HG02642 (cell line): ENCODE measurements around the gene CFAP54.

Source experiments
- ATAC-seq: cut with Tn5 transposase; IDR thresholded peaks from one replicate; pipeline ENCODE4 v1.9.1; 2021; ENCODE audit warnings: mild to moderate bottlenecking; ENCODE audit not compliant: unreplicated experiment, poor library complexity

Gene CFAP54

DNA sequence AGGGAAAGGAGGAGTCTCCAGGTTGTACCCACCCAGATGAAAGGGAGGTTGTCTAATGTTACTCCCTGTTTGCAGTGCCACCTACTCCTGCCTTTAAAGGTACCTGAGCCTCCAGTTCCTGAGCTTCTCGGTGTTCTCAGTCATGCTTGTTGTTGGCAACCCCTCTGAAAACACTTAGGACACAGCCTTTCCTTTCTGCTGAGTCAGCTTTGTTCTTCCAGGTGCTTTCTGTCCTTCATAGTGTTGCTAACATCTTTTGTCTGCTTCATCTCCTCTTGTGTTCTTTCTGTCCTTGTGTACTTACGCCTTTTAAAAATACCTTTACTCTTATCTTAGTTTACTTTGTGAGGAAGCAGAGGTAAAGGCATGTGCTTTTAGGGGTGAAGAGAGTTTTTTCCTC lies 320.7 kb downstream of the CFAP54 start:
- no peak for ATAC-seq

- no peak for ATAC-seq
Measured at GRCh38 chr12:96810477-96810876, 321.1 kb downstream of the CFAP54 start.

GRCh38 chr12:96811083-96811482 lies 321.7 kb downstream of the CFAP54 start:
- no peak for ATAC-seq

DNA sequence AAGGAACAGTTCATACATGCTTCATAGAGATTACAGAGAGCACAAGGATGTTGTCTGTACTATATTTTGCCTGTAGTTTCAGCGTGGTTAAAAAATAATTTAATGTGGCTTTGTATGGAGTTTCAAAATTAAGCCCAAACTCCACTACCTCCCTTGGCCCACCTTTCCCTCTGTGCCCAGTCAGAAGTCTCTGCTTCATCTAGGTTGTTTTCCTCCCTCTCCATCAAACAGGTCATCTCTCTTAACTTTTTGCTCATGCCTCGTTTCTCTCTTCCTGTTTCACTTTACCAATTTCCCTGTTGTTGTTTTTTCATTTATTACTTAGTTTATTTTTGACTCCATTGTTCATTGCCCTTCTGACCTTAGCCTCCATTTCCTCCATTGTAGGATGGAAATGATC lies 322.8 kb downstream of the CFAP54 start:
- no peak for ATAC-seq

DNA sequence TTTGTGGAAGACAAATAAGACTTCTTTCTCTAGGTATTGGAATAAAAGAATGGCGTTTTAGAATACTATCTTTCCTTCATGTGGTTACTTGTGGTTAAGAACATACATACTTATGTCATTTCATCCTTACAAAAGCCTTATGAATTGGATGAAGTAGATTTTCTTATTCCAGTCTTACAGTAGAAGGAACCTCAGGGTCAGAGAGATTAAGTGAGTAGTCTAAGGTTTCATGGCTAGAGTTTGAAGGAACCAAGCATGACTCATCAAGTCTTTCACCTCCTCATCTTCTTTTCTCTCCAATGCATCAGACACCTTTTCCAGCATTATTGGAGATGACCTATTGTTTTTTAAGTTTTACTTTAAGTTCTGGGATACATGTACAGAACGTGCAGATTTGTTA lies 324.8 kb downstream of the CFAP54 start:
- ATAC-seq: no peak

DNA sequence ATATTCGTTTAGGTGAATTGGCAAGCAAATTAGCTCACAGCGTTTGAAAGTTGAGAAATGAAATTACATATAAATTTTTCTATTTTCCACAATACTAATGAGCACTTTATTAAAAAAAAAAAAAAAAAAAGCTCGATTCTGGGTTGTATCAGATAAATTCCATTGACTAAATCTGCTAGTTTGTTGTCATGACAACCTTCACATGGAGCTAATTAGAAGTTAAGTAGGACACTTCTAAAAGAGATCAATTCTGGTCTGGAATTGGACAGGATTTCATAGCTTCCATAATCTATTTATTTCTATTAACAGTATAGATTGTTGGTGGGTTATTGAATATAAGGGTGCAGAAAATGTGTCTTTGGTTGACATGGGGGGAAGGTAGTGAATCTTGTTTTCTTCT lies 332.2 kb downstream of the CFAP54 start:
- no peak for ATAC-seq

DNA sequence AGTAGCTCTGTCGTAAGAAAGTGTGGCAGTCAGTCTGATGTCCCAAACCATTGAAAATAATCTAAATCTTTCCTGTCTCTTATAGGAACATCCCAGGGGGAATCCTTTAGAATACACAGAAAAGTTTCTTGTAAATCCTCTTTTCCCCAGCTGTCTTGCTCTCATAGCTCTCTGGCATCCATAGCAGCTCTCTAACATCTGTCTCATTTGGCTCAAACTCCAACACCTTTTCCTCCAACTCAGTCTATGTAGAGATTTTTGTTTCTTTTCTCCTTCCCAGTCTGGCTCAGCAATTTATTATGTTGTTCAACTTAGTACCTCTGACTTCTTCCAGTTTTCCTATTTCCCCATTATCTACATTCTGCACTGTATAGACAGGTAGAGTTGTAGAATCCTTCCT lies 333.3 kb downstream of the CFAP54 start:
- ATAC-seq: no peak

- ATAC-seq: no peak
Measured at GRCh38 chr12:96824074-96824837, 334.9 kb downstream of the CFAP54 start.

GRCh38 chr12:96824838-96825236 lies 335.5 kb downstream of the CFAP54 start:
- no peak for ATAC-seq

DNA sequence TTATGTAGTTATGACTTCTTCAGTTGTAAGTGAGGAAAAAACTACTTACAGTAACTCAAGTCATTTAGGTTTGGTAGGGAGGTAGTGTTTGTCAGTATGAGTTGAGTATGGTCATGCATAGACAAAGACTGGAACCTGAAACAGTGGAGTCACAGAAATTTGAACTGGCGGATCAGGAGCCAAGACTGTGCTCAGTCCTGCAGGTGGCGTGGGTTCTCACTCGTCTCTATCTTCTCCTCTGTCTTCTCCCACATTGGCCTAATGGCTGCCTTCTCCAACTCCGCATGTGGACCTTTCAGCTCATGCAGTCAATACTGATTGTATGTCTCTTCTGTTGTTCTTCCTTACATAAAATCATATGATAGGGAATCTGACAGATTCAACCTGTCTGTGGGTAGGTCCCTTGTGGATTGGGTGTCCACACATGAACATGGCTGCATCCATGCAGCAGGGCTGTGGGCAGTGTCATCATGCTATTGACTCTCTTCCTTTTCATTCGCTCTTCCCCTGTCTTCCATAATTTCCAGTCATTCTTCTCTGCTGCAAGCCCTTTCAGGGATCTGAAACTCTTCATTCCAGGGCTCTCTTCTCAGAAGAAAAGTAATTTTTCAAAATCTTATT lies 338.9 kb downstream of the CFAP54 start:
- ATAC-seq: no peak

GRCh38 chr12:96829354-96829753 lies 340.0 kb downstream of the CFAP54 start:
- ATAC-seq: no peak

GRCh38 chr12:96831346-96831745 lies 342.0 kb downstream of the CFAP54 start:
- ATAC-seq: no peak

GRCh38 chr12:96846293-96846692 lies 356.9 kb downstream of the CFAP54 start:
- ATAC-seq: no peak

- ATAC-seq: no peak
Measured at GRCh38 chr12:96850676-96851075, 361.3 kb downstream of the CFAP54 start.

- ATAC-seq: no peak
Measured at GRCh38 chr12:96858162-96858561, 368.8 kb downstream of the CFAP54 start.

GRCh38 chr12:96861656-96862055 lies 372.3 kb downstream of the CFAP54 start:
- ATAC-seq: no peak

DNA sequence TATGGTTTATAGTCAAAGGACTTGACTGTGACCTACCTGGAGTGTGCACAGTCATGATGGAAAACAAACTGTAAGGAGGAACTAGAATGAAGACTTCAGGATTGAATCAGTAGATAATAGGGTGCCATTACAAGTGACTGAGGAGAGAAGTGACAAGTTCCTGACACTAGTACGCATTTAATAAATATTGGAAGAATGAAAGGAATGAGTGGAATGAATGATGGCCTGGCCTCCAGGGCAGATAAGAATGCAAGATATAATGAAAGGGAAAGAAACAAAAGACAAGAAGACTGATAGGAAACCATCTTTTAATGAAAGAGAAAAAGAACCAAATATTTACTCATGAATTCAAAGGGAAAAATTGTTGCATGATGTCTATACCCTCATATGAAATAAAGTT lies 372.9 kb downstream of the CFAP54 start:
- no peak for ATAC-seq

DNA sequence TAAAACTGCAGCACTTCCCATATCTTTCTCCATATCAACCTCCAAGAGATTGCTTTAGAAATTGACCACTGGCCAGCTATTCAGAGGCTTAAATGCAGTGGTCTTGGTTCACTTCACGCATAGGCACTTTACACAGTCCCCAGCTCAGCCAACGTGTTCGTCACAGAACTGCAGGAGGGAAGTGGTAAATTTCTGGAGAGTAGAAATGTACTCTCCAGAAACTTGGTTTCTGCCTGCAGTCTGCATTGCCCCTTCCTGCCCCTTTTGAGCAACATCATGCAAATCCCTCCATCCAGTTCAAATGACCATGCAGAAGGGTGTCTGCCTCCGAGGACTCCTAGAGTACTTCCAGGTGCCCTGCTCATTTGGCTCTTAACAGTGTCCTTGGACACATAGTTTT lies 375.0 kb downstream of the CFAP54 start:
- no peak for ATAC-seq

DNA sequence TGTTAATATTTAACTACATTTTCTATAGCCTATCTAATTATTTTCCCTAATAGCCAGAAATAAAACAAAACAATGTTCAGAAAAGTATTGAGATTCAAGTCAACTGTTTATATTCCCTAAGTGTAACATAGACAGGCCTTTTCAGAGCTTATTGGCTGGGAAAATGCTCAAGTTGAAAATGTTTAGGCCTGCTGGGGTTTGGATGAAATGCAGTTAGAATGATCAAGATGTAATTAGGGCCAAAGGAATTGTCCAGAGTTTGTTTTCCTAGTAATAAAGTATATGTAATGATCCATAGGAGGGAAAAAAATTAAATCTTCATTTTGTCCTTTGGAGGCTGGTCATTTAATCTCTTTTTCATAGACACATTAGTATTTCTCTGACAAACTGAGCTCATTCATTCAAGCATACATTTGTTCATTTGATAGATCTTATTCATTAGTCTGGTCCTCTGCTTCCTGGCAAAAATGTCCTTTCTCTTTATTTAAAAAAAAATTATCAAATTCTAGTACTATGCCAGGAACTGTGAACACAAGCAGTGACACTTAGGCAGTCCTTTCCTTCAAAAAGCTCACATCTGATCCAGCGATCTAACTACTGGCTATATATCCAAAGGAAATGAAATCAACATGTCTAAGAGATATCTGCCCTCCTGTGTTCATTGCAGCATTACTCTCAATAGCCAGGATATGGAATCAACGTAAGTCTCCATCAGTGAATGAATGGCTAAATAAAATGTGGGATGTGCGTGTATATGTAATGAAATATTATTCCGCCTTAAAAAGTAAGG lies 377.6 kb downstream of the CFAP54 start:
- no peak for ATAC-seq

DNA sequence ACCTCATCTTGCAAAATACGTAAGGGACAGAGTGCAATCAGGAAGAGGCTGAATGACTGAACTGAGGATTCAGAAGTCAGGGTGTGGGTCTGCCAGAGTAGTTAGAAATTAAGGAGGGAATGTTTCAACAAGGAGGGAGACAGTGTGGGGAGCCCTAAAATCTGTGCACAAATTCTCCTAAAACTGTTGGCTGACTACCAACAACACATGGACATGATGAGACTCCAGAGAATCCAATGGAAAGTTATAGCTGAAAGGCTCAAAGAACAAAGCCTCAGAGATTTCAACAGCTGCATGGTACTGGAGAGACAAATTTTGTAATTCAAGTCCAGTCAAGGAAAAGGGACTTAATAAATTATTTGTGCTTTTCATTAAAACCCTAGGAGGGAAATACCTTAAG lies 381.6 kb downstream of the CFAP54 start:
- ATAC-seq: no peak

DNA sequence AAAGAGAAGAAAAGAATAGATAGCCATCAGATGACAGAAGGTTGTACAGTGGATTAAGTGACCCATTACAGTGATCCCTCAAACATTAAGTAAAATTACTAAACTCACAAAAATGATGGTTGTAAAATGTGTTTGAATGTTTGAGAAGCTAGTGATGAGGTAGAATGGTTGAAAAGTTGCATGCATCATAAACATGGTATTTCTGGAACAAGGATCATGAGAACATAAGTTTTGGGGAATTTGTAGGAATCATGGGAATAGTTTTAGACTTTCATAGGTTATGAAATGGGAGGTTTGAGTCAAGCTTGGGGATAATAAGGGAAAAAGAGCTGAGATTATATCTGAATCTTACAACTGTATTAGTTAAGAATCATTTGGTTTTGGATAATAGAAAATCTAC lies 383.6 kb downstream of the CFAP54 start:
- ATAC-seq: no peak
